ENCODE data around the gene COL25A1.
A peak's percentile ranks its signal among the peaks of the same experiment; 100 is the strongest.

Gene COL25A1

GRCh38 chr4:109302361-109303139 lies at the start of gene COL25A1:
Gene COL25A1, minus strand, starts transcription at chr4:109302658.
- H3K36me3 ChIP-seq (ENCODE audit: control insufficient read depth, insufficient read depth, low read length) = no peaks in the 10 kb centered on the region
- H3K79me2 ChIP-seq = no peaks in the 10 kb centered on the region
- H3K4me1 ChIP-seq = no peaks in the 10 kb centered on the region
- H3K27ac ChIP-seq = no peak within 1 kb of the TSS
- TF ChIP-seq CTCF (IDR thresholded peaks at IDR 0.05) = no peak
- H2AFZ ChIP-seq = peak within 1 kb of the TSS; percentile 78
- no peaks in the 10 kb centered on the region for H3K27me3 ChIP-seq (ENCODE audit: control insufficient read depth, insufficient read depth, low read length)
- H3K4me2 ChIP-seq (ENCODE audit: low read length) = peak within 1 kb of the TSS; percentile 66
- H3K4me3 ChIP-seq (ENCODE audit: low read depth, low read length) = peak within 1 kb of the TSS; percentile 50
- H3K9me3 ChIP-seq (ENCODE audit: control insufficient read depth, low read length) = no peaks in the 10 kb centered on the region
- H3K9ac ChIP-seq = no peak within 1 kb of the TSS

- Histone ChIP-seq H3K4me1 (no peaks in the 10 kb centered on the region), H3K9ac (no peak overlapping the region), H2AFZ (no peak overlapping the region), H3K27ac (no peak overlapping the region), H3K4me2 (ENCODE audit: low read length) (no peak overlapping the region), H3K4me3 (ENCODE audit: low read depth, low read length) (no peak overlapping the region), H3K9me3 (ENCODE audit: control insufficient read depth, low read length) (no peaks in the 10 kb centered on the region), H3K27me3 (ENCODE audit: control insufficient read depth, insufficient read depth, low read length) (no peaks in the 10 kb centered on the region), H3K36me3 (ENCODE audit: control insufficient read depth, insufficient read depth, low read length) (no peaks in the 10 kb centered on the region), H3K79me2 (no peaks in the 10 kb centered on the region)
- TF ChIP-seq CTCF (IDR thresholded peaks at IDR 0.05) = no peak
These were observed 47.7 kb upstream of the COL25A1 start for GRCh38 chr4:109350121-109350520.

- Histone ChIP-seq H3K9me3 (ENCODE audit: control insufficient read depth, low read length) (no peaks in the 10 kb centered on the region), H3K27me3 (ENCODE audit: control insufficient read depth, insufficient read depth, low read length) (no peaks in the 10 kb centered on the region), H3K4me2 (ENCODE audit: low read length) (no peak overlapping the region), H3K27ac (no peak overlapping the region), H3K4me3 (ENCODE audit: low read depth, low read length) (no peak overlapping the region), H3K9ac (no peak overlapping the region), H3K79me2 (no peaks in the 10 kb centered on the region), H2AFZ (no peak overlapping the region), H3K4me1 (no peaks in the 10 kb centered on the region), H3K36me3 (ENCODE audit: control insufficient read depth, insufficient read depth, low read length) (no peaks in the 10 kb centered on the region)
- TF ChIP-seq CTCF (IDR thresholded peaks at IDR 0.05) = no peak
These were observed 32.0 kb upstream of the COL25A1 start for GRCh38 chr4:109334129-109335105.

- H3K27ac ChIP-seq = no peak overlapping the region
- no peak overlapping the region for H3K9ac ChIP-seq
- H3K4me1 ChIP-seq = no peaks in the 10 kb centered on the region
- no peaks in the 10 kb centered on the region for H3K27me3 ChIP-seq (ENCODE audit: control insufficient read depth, insufficient read depth, low read length)
- no peaks in the 10 kb centered on the region for H3K79me2 ChIP-seq
- TF ChIP-seq CTCF (IDR thresholded peaks at IDR 0.05) = no peak
- no peak overlapping the region for H3K4me2 ChIP-seq (ENCODE audit: low read length)
- no peak overlapping the region for H2AFZ ChIP-seq
- H3K4me3 ChIP-seq (ENCODE audit: low read depth, low read length) = no peak overlapping the region
- no peaks in the 10 kb centered on the region for H3K9me3 ChIP-seq (ENCODE audit: control insufficient read depth, low read length)
- H3K36me3 ChIP-seq (ENCODE audit: control insufficient read depth, insufficient read depth, low read length) = no peaks in the 10 kb centered on the region
These were observed 30.5 kb upstream of the COL25A1 start for GRCh38 chr4:109332926-109333464.

Data from parathyroid adenoma (tissue), 2 donors.